GM21381 (cell line): ENCODE data around the gene RAPGEF5.
A peak's percentile ranks its signal among the peaks of the same experiment; 100 is the strongest.
"Not testable (repeated sequence)": the region's sequence is repeated elsewhere in the genome, so short reads cannot be mapped to it uniquely, and the experiment has no call there.

Experiments
- ATAC-seq: cut with Tn5 transposase; IDR thresholded peaks from one replicate; pipeline ENCODE4 v1.9.1; 2021; ENCODE audit warnings: mild to moderate bottlenecking, moderate library complexity; ENCODE audit not compliant: unreplicated experiment

Gene RAPGEF5

DNA sequence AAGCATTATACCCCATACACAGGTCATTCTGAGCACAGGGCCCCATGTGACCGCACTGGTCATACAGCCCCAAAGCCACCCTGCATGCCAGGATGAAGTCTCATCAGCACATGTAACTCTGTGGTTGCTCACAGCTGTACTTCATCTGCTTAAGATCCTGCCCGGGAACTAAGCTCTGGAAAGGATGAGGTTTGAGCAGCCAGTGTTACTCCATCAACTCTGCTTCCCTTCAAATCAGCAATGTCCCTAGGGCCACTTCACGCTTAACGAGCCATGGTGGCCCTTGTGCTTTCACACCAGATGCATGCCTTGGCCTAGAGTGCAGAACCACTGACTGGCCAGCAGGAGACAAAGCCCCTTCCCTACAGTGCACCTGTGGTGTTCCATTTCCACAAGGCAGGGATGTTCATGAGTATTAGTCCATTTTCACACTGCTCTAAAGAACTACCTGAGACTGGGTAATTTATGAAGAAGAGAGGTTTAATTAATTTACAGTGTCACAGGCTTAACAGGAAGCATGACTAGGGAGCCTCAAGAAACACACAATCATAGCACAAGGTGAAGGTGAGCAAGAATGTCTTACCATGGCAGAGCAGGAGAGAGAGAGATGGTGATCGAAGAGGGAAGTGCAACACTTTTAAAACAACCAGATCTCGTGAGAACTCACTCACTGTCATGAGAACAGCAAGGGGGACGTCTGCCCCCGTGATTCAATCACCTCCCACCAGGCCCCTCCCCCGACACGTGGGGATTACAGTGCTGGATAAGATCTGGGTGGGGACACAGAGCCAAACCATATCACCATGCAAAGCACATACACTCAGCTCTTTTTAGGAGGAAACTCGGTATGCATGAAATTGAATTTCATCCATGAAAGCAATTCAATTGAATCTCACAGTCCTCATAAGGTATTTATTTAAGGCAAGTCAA, 262.3 kb downstream of the RAPGEF5 start:
- no peak for ATAC-seq

DNA sequence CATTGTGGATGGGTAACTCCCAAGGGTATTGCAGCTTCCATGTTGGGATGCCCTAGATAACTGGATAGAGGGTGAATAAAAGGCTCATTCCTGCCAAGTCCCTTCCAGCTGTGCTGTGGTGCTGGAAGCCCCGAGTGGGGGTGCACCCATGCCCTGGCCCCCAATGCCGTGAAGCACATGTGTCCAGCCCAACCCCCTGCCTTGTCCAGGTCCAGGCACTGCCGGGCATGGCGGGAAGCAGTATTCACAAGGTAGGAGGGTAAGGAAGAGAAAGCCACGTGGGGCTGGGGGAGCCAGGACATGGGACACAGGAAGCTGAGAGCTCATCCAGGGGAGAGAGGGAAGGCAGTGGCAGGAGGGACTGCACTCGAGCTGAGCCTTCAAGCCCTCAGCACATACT, 263.0 kb downstream of the RAPGEF5 start:
- ATAC-seq = no peak

DNA sequence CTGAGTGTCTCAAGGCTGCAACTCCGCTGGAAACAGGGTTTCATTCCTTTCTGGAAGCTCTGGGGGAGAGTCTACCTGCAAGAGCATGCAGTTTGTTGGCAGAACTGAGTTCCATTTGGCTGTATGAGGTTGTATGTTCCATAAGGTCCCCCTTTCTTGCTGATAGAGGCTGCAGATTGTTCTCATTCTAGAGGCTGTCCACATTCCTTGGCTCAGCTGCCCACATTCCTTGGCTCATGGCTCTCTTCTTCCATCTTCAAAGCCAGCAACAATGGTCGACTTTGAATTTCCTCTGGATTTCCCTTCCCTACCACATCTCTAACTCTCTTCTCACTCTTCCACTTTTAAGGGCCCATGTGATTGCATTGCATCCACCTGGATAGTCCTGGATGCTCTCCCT, 264.0 kb downstream of the RAPGEF5 start:
- ATAC-seq = no peak

DNA sequence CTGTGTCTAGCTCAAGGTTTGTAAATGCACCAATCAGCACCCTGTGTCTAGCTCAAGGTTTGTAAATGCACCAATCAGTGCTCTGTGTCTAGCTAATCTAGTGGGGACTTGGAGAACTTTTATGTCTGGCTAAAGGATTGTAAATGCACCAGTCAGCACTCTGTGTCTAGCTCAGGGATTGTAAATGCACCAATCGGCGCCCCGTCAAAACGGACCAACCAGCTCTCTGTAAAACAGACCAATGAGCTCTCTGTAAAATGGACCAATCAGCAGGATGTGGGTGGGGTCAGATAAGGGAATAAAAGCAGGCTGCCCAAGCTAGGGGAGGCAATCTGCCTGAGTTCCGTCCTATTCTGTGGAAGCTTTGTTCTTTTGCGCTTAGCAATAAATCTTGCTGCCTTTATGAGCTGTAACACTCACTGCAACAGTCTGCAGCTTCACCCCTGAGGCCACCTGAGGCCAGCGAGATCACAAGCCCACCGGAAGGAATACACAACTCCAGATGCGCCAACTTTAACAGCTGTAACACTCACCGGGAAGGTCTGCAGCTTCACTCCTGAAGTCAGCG, 265.9 kb downstream of the RAPGEF5 start:
- not testable (repeated sequence) for ATAC-seq

DNA sequence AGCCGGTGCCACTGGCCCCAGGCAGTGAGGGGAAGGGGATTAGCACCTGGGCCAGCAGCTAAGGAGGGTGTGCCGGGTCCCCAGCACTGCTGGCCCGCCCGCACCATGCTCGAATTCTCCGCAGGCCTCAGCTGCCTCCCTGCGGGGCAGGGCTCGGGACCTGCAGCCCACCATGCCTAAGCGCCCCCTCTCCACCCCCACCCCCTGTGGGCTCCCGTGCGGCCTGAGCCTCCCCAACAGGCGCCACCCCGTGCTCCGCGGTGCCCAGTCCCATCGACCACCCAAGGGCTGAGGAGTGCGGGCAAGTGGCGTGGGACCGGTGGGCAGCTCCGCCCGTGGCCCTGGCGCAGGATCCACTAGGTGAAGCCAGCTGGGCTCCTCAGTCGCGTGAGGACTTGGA, 266.4 kb downstream of the RAPGEF5 start:
- ATAC-seq = no peak

DNA sequence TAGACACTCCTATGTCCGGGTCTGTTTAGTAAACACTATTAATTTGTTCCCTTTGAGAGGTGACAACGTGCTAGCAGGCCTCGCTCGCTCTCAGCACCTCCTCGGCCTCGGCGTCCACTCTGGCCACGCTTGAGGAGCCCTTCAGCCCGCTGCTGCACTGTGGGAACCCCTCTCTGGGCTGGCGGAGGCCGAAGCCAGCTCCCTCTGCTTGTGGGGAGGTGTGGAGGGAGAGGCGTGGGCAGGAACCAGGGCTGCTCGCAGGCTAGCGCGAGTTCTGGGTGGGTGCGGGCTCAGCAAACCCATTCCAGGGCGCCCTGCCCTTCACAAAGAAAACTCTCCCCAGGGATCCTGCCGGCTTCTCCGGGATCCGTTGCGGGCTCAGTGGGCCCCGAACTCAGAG, 266.8 kb downstream of the RAPGEF5 start:
- ATAC-seq = no peak

DNA sequence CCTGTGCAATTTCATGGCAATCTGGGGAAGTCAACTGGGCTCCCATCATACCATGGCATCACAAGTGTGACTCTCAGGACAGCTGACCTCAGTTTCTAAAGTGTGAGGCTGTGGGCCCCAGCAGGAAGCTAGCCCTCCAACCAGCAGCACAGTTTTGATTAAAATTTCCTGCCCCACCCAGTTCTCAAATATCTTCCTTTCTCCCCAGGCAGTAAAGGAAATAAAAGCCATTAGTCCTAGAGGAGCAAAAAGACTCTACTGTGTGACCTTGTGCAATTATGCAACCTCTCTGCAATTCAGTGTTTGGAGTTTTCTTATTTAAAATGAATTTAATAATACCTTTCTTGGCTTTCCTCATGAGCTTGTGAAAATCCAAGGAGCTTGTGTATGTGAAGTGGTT, 268.1 kb downstream of the RAPGEF5 start:
- no peak for ATAC-seq

DNA sequence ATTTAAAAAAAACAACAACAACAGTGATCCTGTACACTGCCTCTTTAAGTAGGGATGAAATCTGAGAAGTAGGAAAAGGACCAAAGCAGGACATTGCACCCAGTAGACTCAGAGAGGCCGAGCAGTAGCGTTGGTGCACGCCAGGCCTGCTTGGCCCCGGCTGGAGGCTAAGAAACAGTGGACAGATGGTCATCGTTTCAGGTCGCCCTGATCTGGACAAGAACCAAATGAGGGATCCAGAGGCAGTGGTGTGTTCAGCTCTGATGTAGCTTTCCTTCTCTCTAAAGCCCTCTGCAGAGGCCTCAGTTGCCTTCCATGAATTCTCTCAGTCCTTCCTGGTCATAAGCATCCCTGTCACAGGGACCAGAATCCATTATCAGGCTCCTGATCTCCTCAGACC, 269.1 kb downstream of the RAPGEF5 start:
- no peak for ATAC-seq

DNA sequence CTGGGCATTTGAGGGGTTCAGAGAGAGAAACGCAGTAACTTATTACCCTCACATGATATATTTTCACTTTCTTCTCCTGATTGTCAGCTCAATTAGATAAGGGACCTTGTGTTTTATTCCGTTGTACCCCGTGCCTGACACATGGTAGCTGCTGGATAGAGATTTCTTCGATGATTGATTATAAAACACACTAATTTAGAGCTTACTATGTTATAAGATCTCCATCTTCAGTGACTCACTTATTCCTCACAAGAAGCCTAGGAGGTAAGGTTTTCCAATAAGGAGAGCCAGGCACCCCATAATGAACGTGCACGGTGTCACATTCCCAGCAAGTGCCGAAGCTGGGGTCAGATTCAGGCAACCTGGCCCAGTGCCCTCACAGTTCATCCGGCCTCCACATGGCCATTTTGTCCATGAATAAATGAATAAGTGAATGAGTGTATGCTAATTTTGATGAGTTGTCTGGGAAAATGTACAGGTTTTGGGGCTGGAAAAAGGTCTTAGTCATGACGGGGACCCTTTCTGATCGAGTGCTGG, 273.2 kb downstream of the RAPGEF5 start:
- ATAC-seq = no peak

DNA sequence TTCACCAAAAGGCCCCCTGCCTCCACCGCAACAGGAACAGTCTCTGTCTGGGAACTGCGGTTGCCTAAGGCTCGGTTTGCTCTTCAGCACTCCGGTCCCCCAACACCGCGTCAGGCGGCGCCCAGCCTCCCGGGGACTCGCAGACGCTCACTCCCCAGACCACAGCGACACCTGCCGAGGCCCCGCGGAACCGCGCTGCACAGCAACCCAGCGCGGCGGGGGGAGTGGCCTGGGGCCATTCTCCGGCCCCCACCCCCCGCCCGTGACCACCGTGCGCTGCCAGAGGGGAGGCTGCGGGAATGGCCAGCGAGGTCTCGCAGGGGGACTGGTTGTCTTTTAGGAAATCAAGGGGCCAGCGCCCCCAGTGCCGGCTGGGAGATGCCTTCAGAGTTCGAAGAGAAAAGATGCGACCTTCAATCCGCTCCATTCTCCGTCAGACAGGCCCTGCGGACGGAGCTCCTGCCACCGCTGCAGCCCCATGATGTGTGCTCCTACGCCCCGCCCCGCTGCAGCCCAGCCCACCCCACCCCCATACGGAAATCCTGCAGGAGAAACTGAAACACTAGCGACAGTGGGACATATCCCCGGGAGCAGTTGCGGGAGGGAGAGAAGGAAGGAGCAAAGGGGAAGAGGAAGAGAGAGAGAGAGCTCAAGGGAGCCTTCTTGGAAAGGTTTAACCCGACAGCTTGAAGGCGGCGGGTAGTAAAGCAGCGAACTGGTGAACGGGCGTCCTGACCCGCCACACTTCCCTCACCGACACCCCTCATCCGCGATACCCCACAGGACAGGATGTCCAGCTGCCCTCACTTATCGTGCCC, 273.9 kb downstream of the RAPGEF5 start:
- ATAC-seq = peak; percentile 98

DNA sequence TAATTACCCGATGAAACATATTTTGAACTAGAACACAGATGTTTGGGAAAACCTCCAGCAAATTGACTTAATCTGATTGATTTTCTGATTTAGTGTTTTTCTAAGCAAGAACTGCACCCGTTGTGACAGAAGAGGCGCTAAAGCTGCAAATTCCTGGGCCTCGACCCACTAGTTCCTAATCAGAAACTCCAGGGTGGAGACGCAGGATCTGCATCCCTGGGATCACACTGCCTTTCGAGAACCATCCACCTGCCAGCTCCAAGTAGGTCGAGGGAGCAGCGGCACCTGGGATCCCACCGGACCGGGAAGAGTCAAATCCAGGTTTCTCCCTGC, 274.4 kb downstream of the RAPGEF5 start:
- ATAC-seq = peak; percentile 15

DNA sequence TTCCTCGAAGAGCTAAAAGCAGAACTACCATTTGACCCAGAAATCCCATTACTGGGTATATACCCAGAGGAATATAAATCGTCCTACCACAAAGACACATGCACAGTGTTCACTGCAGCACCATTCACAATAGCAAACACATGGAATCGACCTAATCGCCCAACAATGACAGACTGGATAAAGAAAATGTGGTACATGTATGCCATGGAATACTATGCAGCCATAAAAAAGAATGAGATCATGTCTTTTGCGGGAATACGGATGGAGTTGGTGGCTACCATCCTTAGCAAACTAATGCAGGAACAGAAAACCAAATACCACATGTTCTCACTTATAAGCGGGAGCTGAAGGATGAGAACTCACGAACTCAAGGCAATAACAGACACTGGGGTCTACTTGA, 276.7 kb downstream of the RAPGEF5 start:
- not testable (repeated sequence) for ATAC-seq

DNA sequence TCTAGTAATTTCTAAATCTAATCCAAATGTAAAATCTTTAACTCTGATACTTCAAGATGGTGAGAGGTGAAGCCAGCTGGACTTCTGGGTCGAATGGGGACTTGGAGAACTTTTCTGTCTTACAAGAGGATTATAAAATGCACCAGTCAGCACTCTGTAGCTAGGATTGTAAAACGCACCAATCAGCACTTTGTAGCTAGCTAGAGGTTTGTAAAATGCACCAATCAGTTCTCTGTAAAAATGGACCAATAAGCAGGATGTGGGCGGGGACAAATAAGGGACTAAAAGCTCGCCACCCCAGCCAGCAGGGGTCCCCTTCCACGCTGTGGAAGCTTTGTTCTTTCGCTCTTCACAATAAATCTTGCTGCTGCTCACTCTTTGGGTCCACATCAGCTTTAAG, 278.1 kb downstream of the RAPGEF5 start:
- ATAC-seq = not testable (repeated sequence)

DNA sequence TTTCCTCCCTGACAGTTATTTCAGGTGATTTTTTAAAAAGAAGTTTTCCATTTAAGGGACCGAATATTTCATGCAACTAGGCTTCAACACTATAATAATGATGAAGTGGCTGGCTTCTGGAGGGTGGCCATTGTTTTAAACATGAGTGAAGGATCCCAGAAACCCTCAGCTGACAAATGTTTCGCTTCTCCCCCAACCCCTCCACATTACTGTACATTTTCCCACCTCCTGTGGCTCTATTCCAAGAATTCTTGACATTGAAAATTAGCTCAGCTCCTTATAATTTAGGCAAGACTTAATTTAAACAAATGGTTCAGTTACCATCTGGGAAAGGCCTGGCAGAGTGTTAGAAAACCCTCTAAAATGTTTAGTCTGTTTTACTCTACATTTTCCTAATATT, 281.4 kb downstream of the RAPGEF5 start:
- no peak for ATAC-seq

DNA sequence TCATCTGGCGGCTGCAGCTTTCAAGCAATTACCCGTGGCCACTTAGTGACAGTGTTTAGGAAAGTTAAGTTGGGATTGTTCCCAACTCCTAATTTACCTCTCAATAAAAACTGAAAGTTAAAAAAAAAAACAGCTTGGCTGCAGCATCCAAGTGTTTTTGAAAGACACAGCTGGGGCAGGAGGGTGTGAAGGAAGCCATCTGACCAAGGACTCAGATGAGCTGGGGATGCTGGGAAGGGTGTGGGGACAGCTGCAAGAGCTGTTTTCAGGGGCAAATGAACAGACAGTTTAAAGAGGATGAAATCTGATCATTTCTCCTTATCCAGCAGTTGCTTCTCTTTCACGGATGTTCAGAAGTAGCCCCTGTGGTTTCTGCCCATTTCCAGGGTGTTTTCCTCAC, 282.1 kb downstream of the RAPGEF5 start:
- ATAC-seq = no peak
